ENCODE results near the gene SMG1.

SMG1 gene

GRCh38 chr16:18842565-18842964 lies 83.6 kb downstream of the SMG1 start:
- no peak for FAIRE-seq

DNA sequence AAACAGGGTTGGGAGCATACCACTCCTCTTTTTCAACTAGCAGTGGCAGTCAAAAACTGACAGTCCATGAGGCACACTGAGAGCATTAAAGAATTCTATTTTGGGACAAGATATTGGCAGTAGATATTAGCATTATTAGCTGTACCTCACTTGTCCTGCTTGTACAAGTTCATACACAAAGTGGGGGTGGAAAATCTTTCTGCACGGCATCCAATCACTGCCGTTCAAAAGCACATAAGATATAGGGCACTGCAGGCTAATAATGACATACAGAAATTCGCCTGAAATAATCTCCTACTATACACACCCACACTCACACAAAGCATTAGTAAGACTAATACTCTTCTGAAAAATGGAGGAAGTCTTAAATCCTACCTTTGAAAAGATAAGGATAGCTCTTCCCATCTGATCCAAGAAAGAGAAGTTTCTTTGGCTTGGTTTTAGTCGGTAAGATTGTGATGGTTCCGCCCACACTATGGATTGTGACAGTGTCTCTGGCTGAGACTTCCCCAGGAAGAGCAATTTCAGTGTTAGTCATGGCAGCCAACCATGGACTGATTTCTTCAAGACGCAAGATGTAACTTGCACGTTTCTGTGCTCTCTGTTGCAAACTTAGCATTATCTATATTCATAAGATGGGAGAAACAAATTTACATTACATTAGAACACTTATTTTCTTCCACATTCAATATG lies 84.2 kb downstream of the SMG1 start:
- no peak for FAIRE-seq

- no peak for FAIRE-seq
Measured at GRCh38 chr16:18839555-18839954, 86.7 kb downstream of the SMG1 start.

GRCh38 chr16:18836702-18837101 lies 89.5 kb downstream of the SMG1 start:
- FAIRE-seq = no peak

DNA sequence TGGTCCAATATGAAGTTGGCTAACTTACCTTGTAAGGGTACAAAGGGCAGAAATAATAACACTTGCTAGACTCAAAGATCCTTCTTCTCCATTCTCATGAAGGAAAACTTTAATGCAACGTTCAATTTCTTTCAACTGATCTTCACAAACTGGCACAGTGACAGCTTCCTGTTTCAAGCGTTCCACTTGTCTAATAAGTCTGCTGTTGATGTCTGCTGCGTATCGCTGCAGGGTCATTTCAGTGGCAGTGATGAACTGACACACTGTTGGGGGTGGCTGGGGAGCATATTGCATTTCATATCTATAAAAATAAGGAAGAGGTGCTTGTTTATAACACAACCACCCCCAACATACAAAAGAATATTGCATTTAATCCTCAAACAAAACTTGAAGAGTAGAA lies 91.3 kb downstream of the SMG1 start:
- FAIRE-seq = no peak

GRCh38 chr16:18833707-18834505 lies 92.3 kb downstream of the SMG1 start:
- FAIRE-seq = no peak

DNA sequence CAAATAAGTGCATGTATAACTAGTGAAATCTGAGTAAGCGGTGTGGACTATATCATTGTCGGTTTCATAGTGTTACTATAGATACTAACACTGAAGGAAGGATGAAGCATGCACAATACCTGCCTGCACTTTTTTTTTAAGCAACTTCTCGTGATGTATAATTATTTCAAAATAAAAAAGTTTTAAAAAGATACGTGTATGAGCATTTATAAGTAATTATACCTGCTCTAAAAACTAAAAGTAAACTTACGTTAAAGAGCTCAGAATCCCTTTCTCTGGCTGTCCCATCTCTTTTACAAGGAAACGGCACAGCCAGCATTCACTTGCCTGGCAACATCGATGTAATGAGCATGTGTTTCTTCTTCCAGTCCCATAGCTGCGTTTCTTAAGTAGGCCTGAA lies 93.6 kb downstream of the SMG1 start:
- FAIRE-seq = no peak

DNA sequence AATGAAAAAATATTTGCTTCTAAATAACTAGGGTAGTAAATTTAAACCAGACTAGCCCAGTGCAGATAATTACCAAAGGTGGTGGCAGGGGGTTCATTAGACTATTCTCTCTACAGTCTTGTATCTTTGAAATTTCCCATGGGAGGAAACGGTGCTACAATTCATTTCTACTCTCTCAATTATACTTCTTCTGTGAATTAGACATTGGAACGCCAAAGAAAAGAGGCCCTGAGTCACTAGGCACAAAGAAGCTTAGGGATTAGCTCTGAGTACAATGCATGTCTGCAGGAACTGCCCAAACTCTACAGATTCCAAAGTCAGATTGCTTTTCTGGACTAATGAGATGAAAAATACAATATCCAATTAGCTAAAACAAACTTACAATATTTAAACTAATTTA lies 94.2 kb downstream of the SMG1 start:
- FAIRE-seq = no peak

DNA sequence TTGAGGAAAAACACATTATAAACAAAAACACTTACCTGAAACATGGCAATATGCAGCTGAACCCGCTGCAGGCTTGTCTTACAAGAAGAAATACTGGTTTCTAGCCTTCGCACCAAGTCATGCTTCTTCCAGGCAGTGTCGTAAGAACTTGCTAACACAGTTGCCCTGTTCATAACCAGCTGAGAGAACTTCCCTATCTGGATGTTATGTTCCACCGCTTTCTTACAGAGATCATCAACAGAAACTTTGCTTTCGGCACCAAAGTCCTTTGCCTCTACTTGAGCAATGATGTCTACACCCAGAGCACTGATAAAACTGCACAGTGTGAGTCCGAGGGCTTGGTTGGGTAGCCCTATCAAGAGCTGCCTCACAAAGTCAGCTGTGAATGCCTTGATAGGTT lies 97.0 kb downstream of the SMG1 start:
- FAIRE-seq = no peak

DNA sequence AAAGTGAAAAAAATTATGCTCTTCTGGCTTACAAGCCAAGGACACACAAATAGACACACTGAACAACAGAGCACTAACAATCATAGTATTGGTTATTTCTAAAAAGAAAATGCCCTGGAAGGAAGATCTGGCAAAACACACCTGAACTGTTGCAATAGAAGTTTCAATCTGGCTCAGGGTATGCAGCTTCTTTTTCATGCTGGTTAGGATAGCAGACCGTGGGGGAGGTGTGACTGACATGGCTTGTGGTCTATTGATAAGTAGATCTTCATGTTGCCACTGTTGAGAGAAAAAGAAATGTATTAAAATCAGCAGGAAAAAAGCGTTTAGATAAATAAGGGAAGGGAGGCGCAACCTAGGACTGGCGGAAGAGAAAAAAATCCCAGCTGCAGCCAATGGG lies 98.3 kb downstream of the SMG1 start:
- FAIRE-seq = no peak

DNA sequence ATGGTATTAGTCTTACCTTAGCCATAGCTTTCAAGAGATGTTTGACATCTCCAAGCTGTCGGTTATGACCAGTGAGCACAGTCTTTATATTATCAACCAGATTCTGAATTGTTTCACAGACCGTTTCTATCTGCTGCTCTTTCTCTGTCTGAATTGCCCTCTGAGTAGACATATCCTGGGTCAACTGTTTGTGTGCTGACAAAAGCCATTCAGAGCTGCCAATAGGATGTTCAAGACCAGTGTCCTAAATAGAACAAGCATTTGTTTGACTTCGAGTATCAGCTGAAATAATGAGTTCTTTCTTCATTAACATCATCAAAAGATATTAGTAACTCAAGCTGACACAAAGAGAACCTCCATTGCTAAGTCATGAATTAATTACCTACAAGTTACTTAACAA lies 109.9 kb downstream of the SMG1 start:
- no peak for FAIRE-seq

- no peak for FAIRE-seq
Measured at GRCh38 chr16:18811925-18812324, 114.3 kb downstream of the SMG1 start.

DNA sequence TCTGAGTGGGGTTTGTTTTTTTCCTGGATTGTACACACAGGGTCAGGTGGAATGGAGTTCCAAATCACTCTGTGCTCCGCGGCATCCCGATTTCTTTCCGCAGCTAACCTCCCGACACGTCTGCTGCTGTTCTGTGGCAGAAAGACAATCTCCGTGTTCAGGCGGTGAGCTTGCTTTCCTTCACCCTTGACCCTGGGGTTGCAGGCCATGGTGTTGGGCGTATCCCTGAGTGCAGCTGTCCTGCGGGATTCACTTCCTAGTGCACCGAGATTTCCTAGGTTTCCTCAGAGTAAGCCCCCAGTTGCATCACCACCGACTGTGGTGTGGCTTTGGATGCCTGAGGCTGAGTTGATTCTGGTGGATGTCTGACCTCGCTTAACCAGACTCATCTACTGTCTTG lies 117.0 kb downstream of the SMG1 start:
- FAIRE-seq = no peak

DNA sequence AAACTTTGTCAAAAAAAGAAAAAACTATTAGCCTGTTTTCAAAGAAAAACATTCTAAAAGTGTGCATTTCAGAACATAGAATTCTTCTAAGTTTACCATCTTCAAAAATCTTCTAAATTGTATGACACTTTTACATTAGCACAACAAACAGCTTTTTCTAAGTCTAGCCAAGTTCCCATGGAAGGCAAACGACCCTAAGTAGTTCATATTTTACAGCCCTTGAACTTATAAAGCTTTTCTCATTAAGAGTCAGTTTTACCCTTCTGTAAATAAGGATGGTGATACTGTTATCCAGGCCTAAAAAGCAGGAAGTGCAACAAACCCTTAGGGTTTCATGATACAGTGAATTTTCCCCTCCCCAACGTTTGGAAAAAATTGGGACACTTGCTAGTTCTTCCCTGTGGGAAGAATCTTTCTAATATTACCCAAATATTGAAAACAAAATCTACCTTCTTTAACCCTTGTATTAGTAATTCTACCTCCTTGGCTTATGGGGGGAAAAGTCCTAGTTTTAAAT lies 120.9 kb downstream of the SMG1 start:
- FAIRE-seq = no peak

GRCh38 chr16:18804540-18804939 lies 121.7 kb downstream of the SMG1 start:
- FAIRE-seq = no peak

DNA sequence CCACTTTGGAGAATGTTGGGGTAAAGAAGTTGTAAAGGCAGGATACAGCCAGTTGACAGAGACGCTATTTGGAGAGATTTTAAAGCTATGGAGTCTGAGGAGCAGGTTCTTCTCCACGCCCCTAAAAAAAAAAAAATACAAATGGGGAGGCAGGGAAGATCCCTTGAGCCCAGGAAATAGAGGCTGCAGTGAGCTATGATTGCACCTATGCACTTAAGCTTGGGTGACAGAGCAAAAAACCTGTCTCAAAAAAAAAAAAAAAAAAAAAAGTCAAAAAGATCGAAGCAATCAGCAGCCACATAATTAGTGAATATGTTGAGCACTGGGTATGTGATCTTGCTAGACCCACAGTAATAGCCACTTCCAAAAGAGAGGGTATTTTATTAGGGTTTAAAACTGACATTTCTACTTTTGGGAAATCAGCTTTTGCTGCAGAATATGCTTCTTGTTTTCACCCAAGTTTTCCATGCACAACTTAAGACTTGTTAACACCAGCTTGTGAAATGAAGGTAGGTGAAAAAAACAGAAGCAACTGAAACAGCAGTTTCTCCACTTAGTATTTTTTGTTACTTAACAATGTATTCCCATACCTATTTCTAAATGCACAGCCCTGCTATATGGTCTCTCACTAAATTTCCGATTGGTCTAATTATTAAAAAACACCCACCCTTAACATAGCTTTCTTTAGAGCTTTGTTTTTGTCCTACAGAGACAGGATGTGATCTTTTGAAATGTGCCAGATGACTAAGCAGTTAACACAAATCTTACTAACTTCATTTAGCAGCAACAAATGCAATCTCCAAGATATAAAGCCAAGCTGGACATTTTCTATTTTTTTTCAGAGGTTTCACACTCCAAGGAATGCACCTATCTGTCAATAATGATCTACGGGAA lies 122.4 kb downstream of the SMG1 start:
- no peak for FAIRE-seq

- FAIRE-seq = no peak
Measured at GRCh38 chr16:18802767-18803343, 123.4 kb downstream of the SMG1 start.

- peak; percentile 99 for FAIRE-seq
Measured at GRCh38 chr16:18801145-18801972, 124.8 kb downstream of the SMG1 start, which contains the start of gene ARL6IP1. TSS of gene ARL6IP1 (minus strand) at chr16:18801549. CDS start at chr16:18801466, 83 bp downstream.

- no peak for FAIRE-seq
Measured at GRCh38 chr16:18800775-18801144, 125.4 kb downstream of the SMG1 start.

GRCh38 chr16:18800293-18800692 lies 125.9 kb downstream of the SMG1 start:
- FAIRE-seq = no peak

DNA sequence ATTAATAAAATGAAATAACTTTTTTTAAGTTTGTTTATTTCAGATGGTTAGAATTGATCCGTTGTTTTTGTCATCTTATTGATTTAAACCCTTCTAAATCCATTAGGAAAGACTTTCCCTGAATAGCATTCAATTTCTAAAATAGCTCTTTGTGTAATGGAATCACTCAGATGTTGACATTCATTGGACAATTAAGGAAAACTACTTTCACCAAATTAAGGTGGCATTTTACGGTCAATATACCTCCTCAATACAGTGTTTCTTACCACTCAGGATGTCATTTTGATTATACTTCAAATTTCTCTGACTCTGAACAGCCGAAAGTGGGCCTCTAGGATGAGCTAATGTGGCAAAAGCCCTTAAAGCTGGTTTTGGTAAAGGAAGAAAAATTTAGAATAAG lies 126.7 kb downstream of the SMG1 start:
- no peak for FAIRE-seq

DNA sequence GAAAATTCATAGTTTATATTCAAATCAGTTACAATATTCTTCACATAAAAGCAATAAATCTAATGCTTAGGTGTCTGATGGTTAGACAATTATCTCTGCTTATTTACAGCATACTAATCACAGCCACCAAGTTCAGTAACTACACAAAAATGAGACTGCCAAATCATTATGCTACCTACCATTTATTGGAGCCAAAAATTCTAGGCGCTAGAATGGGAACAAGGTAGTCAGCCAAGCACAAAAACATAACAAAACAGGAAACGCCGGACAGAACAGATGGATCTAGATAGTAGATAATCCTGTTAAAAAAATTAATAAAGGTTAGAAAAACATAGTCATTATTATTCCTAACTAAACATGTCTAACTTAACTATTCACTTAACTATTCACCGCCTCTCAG lies 128.5 kb downstream of the SMG1 start:
- no peak for FAIRE-seq
